ENCODE measurements around the gene ZNF169.
A peak's percentile ranks its signal among the peaks of the same experiment; 100 is the strongest.
"Not testable (repeated sequence)": the region's sequence is repeated elsewhere in the genome, so short reads cannot be mapped to it uniquely, and the experiment has no call there.

The ZNF169 gene

GRCh38 chr9:94265626-94266402, 6.7 kb downstream of the ZNF169 start:
- H3K4me1 ChIP-seq; H3K36me3 ChIP-seq (replicated peaks); in situ Hi-C loops (cut with MboI; ENCODE audit: low sequenced_read_pairs); H3K4me3 ChIP-seq; H3K9me3 ChIP-seq; DNase-seq (ENCODE audit: low spot score in 2 of 2); H3K27me3 ChIP-seq (ENCODE audit: low read depth): not testable (repeated sequence)

GRCh38 chr9:94269264-94269663, 10.2 kb downstream of the ZNF169 start:
- peak in 1 of 2 experiments; percentile 35 for DNase-seq (ENCODE audit: low spot score in 2 of 2)
- Histone ChIP-seq H3K9me3 (no peaks in the 10 kb centered on the region), H3K4me1 (no peaks in the 10 kb centered on the region; the same call in 1 of the 2 replicates), H3K27me3 (ENCODE audit: low read depth) (no peaks in the 10 kb centered on the region), H3K4me3 (no peak overlapping the region), H3K36me3 (replicated peaks) (no peaks in the 10 kb centered on the region)
- in situ Hi-C loops (cut with MboI; ENCODE audit: low sequenced_read_pairs), result no loop called here

- no peak for DNase-seq (ENCODE audit: low spot score in 2 of 2)
- H3K4me1 ChIP-seq, result no peaks in the 10 kb centered on the region; the same call in 1 of the 2 replicates
- no peak overlapping the region for H3K4me3 ChIP-seq
- no peaks in the 10 kb centered on the region for H3K9me3 ChIP-seq
- no peaks in the 10 kb centered on the region for H3K27me3 ChIP-seq (ENCODE audit: low read depth)
- in situ Hi-C loops (cut with MboI; ENCODE audit: low sequenced_read_pairs), result no loop called here
- no peaks in the 10 kb centered on the region for H3K36me3 ChIP-seq (replicated peaks)
Measured at GRCh38 chr9:94270009-94270408, 10.9 kb downstream of the ZNF169 start.

- in situ Hi-C loops (cut with MboI; ENCODE audit: low sequenced_read_pairs), result not testable (repeated sequence)
Measured at GRCh38 chr9:94277029-94277428, 17.9 kb downstream of the ZNF169 start.

GRCh38 chr9:94277885-94278536, 18.9 kb downstream of the ZNF169 start:
- in situ Hi-C loops (cut with MboI; ENCODE audit: low sequenced_read_pairs), result no loop called here
- Histone ChIP-seq H3K27me3 (ENCODE audit: low read depth) (no peaks in the 10 kb centered on the region), H3K36me3 (replicated peaks) (peaks cover 9% of the 10 kb centered on the region), H3K9me3 (no peaks in the 10 kb centered on the region), H3K4me3 (no peak overlapping the region), H3K4me1 (no peaks in the 10 kb centered on the region)
- no peak for DNase-seq (ENCODE audit: low spot score in 2 of 2)

More at GRCh38 chr9:94277029-94277428, 17.9 kb downstream of the ZNF169 start:
- not testable (repeated sequence) for H3K4me1 ChIP-seq; H3K9me3 ChIP-seq; H3K4me3 ChIP-seq; H3K36me3 ChIP-seq (replicated peaks); DNase-seq (ENCODE audit: low spot score in 2 of 2); H3K27me3 ChIP-seq (ENCODE audit: low read depth)

- no peak overlapping the region for H3K4me3 ChIP-seq
- no peak for DNase-seq (ENCODE audit: low spot score in 2 of 2)
- no peaks in the 10 kb centered on the region for H3K9me3 ChIP-seq
- H3K36me3 ChIP-seq (replicated peaks), result peaks cover 13% of the 10 kb centered on the region
- in situ Hi-C loops (cut with MboI; ENCODE audit: low sequenced_read_pairs), result no loop called here
- H3K27me3 ChIP-seq (ENCODE audit: low read depth), result no peaks in the 10 kb centered on the region
- no peaks in the 10 kb centered on the region for H3K4me1 ChIP-seq
Measured at GRCh38 chr9:94280409-94280989, 21.4 kb downstream of the ZNF169 start.

GRCh38 chr9:94281101-94281500, 22.0 kb downstream of the ZNF169 start:
- in situ Hi-C loops (cut with MboI; ENCODE audit: low sequenced_read_pairs), result no loop called here
- no peaks in the 10 kb centered on the region for H3K4me1 ChIP-seq
- H3K36me3 ChIP-seq (replicated peaks), result peaks cover 13% of the 10 kb centered on the region
- no peaks in the 10 kb centered on the region for H3K9me3 ChIP-seq
- no peaks in the 10 kb centered on the region for H3K27me3 ChIP-seq (ENCODE audit: low read depth)
- no peak for DNase-seq (ENCODE audit: low spot score in 2 of 2)
- H3K4me3 ChIP-seq, result no peak overlapping the region

- no peaks in the 10 kb centered on the region for H3K9me3 ChIP-seq
- no peaks in the 10 kb centered on the region for H3K4me1 ChIP-seq
- peaks cover 6% of the 10 kb centered on the region; the same call in 1 of the 2 replicates for H3K36me3 ChIP-seq (replicated peaks)
- no peak overlapping the region for H3K4me3 ChIP-seq
- in situ Hi-C loops (cut with MboI; ENCODE audit: low sequenced_read_pairs), result no loop called here
- H3K27me3 ChIP-seq (ENCODE audit: low read depth), result no peaks in the 10 kb centered on the region
- DNase-seq (ENCODE audit: low spot score in 2 of 2), result no peak
Measured at GRCh38 chr9:94286116-94286515, 27.0 kb downstream of the ZNF169 start.

GRCh38 chr9:94287877-94288513, 28.9 kb downstream of the ZNF169 start:
- Histone ChIP-seq H3K9me3 (no peaks in the 10 kb centered on the region), H3K27me3 (ENCODE audit: low read depth) (no peaks in the 10 kb centered on the region), H3K36me3 (replicated peaks) (peaks cover 12% of the 10 kb centered on the region), H3K4me3 (no peak overlapping the region), H3K4me1 (no peaks in the 10 kb centered on the region)
- no peak for DNase-seq (ENCODE audit: low spot score in 2 of 2)
- in situ Hi-C loops (cut with MboI; ENCODE audit: low sequenced_read_pairs), result no loop called here

GRCh38 chr9:94289691-94290090, 30.6 kb downstream of the ZNF169 start:
- Histone ChIP-seq H3K4me3 (no peak overlapping the region), H3K4me1 (no peaks in the 10 kb centered on the region), H3K9me3 (no peaks in the 10 kb centered on the region), H3K36me3 (replicated peaks) (peaks cover 11% of the 10 kb centered on the region), H3K27me3 (ENCODE audit: low read depth) (no peaks in the 10 kb centered on the region)
- in situ Hi-C loops (cut with MboI; ENCODE audit: low sequenced_read_pairs), result no loop called here
- no peak for DNase-seq (ENCODE audit: low spot score in 2 of 2)

GRCh38 chr9:94298949-94299599, 40.0 kb downstream of the ZNF169 start:
- no peaks in the 10 kb centered on the region for H3K27me3 ChIP-seq (ENCODE audit: low read depth)
- no peak overlapping the region for H3K4me3 ChIP-seq
- 0 out of 2 replicates have a peak, but pooled peaks cover 3% of the 10 kb centered on the region for H3K36me3 ChIP-seq (replicated peaks)
- in situ Hi-C loops (cut with MboI; ENCODE audit: low sequenced_read_pairs), result no loop called here
- H3K4me1 ChIP-seq, result no peaks in the 10 kb centered on the region; the same call in 1 of the 2 replicates
- H3K9me3 ChIP-seq, result no peaks in the 10 kb centered on the region
- no peak for DNase-seq (ENCODE audit: low spot score in 2 of 2)

- Histone ChIP-seq H3K27me3 (ENCODE audit: low read depth) (no peaks in the 10 kb centered on the region), H3K36me3 (replicated peaks) (0 out of 2 replicates have a peak, but pooled peaks cover 3% of the 10 kb centered on the region), H3K4me3 (no peak overlapping the region), H3K4me1 (no peaks in the 10 kb centered on the region; the same call in 1 of the 2 replicates), H3K9me3 (no peaks in the 10 kb centered on the region)
- DNase-seq (ENCODE audit: low spot score in 2 of 2), result no peak
- in situ Hi-C loops (cut with MboI; ENCODE audit: low sequenced_read_pairs), result no loop called here
Measured at GRCh38 chr9:94300470-94301301, 41.6 kb downstream of the ZNF169 start.

GRCh38 chr9:94301583-94301982, 42.5 kb downstream of the ZNF169 start:
- no peak overlapping the region for H3K4me3 ChIP-seq
- no peaks in the 10 kb centered on the region for H3K36me3 ChIP-seq (replicated peaks)
- DNase-seq (ENCODE audit: low spot score in 2 of 2), result no peak
- H3K4me1 ChIP-seq, result no peaks in the 10 kb centered on the region; the same call in 1 of the 2 replicates
- in situ Hi-C loops (cut with MboI; ENCODE audit: low sequenced_read_pairs), result no loop called here
- H3K9me3 ChIP-seq, result no peaks in the 10 kb centered on the region
- H3K27me3 ChIP-seq (ENCODE audit: low read depth), result no peaks in the 10 kb centered on the region

Measured in HAP-1 (cell line).